Lung (tissue), 12 donors: ENCODE measurements around the gene SLC35F3. TPM values are rescaled to one million over a fixed set of nuclear protein-coding genes. Genes with fewer than 3 reads are reported as not detected.

Source experiments
- ATAC-seq: fragments of 200-7000 bp; cut with Tn5 transposase; one replicate; pipeline ENCODE4 v1.9.1; 2020; ENCODE audit warnings: moderate number of reproducible peaks; ENCODE audit not compliant: insufficient read depth, low FRiP score
- DNase-seq, 3 donors: peaks; one replicate each; pipeline ENCODE4 v3.0.0-alpha.2; 2013 to 2017
- H3K27ac ChIP-seq, 2 donors: one replicate each; pipeline ENCODE4 v1.5.1; 2013; ENCODE audit warnings: mild to moderate bottlenecking in 2 of 2, moderate library complexity in 2 of 2, control low read depth in 1 of 2, inconsistent platforms in 1 of 2, low read depth in 1 of 2, low read length in 1 of 2
- H3K27me3 ChIP-seq, 3 donors: one replicate each; pipeline ENCODE4 v1.5.1; 2013; ENCODE audit warnings: low read length in 2 of 3; ENCODE audit not compliant: control insufficient read depth in 3 of 3, insufficient read depth in 3 of 3
- H3K36me3 ChIP-seq, 4 donors: one replicate each; pipeline ENCODE4 v1.5.1; 2013; ENCODE audit warnings: low read length in 4 of 4, mild to moderate bottlenecking in 1 of 4, moderate library complexity in 1 of 4; ENCODE audit not compliant: control insufficient read depth in 4 of 4, insufficient read depth in 4 of 4
- H3K4me1 ChIP-seq, 5 donors: one replicate each; pipeline ENCODE4 v1.5.1; 2013; ENCODE audit warnings: low read length in 5 of 5, mild to moderate bottlenecking in 2 of 5, moderate library complexity in 1 of 5; ENCODE audit not compliant: control insufficient read depth in 5 of 5, insufficient read depth in 5 of 5
- H3K4me3 ChIP-seq: one replicate; pipeline ENCODE4 v1.5.1; 2013; ENCODE audit warnings: mild to moderate bottlenecking, control low read depth, moderate library complexity
- H3K9ac ChIP-seq, 2 donors: one replicate each; pipeline ENCODE4 v1.5.1; 2013; ENCODE audit warnings: low read length in 2 of 2, control low read depth in 1 of 2; ENCODE audit not compliant: insufficient read depth in 1 of 2
- H3K9me3 ChIP-seq, 4 donors: one replicate each; pipeline ENCODE4 v1.5.1; 2013; ENCODE audit warnings: low read length in 3 of 4, mild to moderate bottlenecking in 1 of 4, moderate library complexity in 1 of 4; ENCODE audit not compliant: control insufficient read depth in 4 of 4, insufficient read depth in 3 of 4
- WGBS, 2 donors: extraction: QIAGEN DNeasy Blood & Tissue Kit; methylation state at CpG; one replicate each; pipeline ENCODE4 v1.1.7; 2013; 5-methylcytosine and 5-hydroxymethylcytosine counted together
- polyA plus RNA-seq, 2 donors: library from polyadenylated mRNA; stranded (reverse); fragments of 200-250 nt; gene quantifications; one replicate each; pipeline ENCODE4 v1.2.1, GENCODE V29; 2013
- total RNA-seq, 2 donors: library from RNA; depleted of rRNA in 1 of 2; stranded (reverse); fragments of >200 nt in 1 of 2; gene quantifications; one replicate each; pipeline ENCODE4 v1.2.1, GENCODE V29; 2014 to 2021
- TF ChIP-seq, protein P1 (sequence below): IDR thresholded peaks from 2 replicates; pipeline ENCODE4 v1.5.1; 2012; ENCODE audit warnings: mild to moderate bottlenecking; ENCODE audit errors: control extremely low read depth, extremely low read depth
- donor health status: control.
- donor health status: control.
- donor health status: Bipolar disorder and iron deficiency.
- donor health status: healthy.
- donor health status: DM: yes; HTN: yes; CAD: no.

Gene SLC35F3
- total and polyA plus RNA-seq, 4 donors = 0.09 to 1.4 (median 0.48) TPM

GRCh38 chr1:234281826-234282489, 377.5 kb downstream of the SLC35F3 start:
- Histone ChIP-seq H3K4me1 (no peaks in the 10 kb centered on the region), H3K9me3 (no peaks in the 10 kb centered on the region), H3K9ac (no peak overlapping the region), H3K4me3 (no peak overlapping the region), H3K27me3 (no peaks in the 10 kb centered on the region), H3K27ac (no peak overlapping the region), H3K36me3 (no peaks in the 10 kb centered on the region)
- DNase-seq (no peak), ATAC-seq (no peak)
- 82 to 89% methylated on average over 12 of the region's 12 CpGs for WGBS, 2 donors
- TF ChIP-seq, protein P1, sequence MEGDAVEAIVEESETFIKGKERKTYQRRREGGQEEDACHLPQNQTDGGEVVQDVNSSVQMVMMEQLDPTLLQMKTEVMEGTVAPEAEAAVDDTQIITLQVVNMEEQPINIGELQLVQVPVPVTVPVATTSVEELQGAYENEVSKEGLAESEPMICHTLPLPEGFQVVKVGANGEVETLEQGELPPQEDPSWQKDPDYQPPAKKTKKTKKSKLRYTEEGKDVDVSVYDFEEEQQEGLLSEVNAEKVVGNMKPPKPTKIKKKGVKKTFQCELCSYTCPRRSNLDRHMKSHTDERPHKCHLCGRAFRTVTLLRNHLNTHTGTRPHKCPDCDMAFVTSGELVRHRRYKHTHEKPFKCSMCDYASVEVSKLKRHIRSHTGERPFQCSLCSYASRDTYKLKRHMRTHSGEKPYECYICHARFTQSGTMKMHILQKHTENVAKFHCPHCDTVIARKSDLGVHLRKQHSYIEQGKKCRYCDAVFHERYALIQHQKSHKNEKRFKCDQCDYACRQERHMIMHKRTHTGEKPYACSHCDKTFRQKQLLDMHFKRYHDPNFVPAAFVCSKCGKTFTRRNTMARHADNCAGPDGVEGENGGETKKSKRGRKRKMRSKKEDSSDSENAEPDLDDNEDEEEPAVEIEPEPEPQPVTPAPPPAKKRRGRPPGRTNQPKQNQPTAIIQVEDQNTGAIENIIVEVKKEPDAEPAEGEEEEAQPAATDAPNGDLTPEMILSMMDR = no peak

DNA sequence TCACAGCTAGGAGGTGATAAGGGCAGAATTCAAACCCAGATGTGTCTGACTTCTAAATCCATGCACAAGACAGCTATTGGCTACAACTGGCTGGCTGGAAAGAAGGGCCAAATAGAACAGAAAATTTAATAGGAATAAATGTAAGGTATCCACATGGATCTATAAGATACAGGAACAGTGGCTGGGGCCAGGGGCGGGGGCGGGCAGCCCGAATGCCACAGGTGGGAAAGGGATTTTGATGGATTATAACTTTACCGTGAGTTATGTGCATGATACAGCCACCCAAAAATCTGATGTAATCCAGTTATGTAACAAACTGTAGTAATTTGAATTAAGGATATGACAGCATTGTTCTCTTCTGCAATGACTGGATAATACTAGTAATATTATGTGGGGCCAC, 381.7 kb downstream of the SLC35F3 start:
- Histone ChIP-seq H3K27me3 (no peaks in the 10 kb centered on the region), H3K27ac (no peak overlapping the region), H3K4me1 (no peaks in the 10 kb centered on the region), H3K36me3 (no peaks in the 10 kb centered on the region), H3K4me3 (no peak overlapping the region), H3K9me3 (peaks cover 0 to 3% (median 1%) of the 10 kb centered on the region in 4 donors), H3K9ac (no peak overlapping the region)
- 91 to 92% methylated on average over 4 of the region's 4 CpGs for WGBS, 2 donors
- ATAC-seq = no peak
- TF ChIP-seq, protein P1 = no peak
- DNase-seq = no peak

- Histone ChIP-seq H3K27me3 (no peaks in the 10 kb centered on the region), H3K4me1 (no peaks in the 10 kb centered on the region), H3K9ac (no peak overlapping the region), H3K27ac (no peak overlapping the region), H3K4me3 (no peak overlapping the region), H3K9me3 (peaks cover 0 to 3% (median 1%) of the 10 kb centered on the region in 4 donors), H3K36me3 (no peaks in the 10 kb centered on the region)
- DNase-seq (no peak), ATAC-seq (no peak)
- WGBS, 2 donors = 78 to 90% methylated on average over 2 of the region's 2 CpGs
- TF ChIP-seq, protein P1 = no peak
Measured at GRCh38 chr1:234288946-234289345, 384.5 kb downstream of the SLC35F3 start.
